ENCODE results near the gene SEMA5A.
A peak's percentile ranks its signal among the peaks of the same experiment; 100 is the strongest.

SEMA5A gene

GRCh38 chr5:9160747-9161146 lies 385.1 kb downstream of the SEMA5A start:
- DNase-seq (ENCODE audit: insufficient read length) (no peak), FAIRE-seq (no peak)
- no peak for TF ChIP-seq TAF1 (IDR thresholded peaks at IDR 0.05; ENCODE audit: borderline replicate concordance, low read depth, low read length)
- no peak for TF ChIP-seq POLR2AphosphoS5 (IDR thresholded peaks at IDR 0.05; ENCODE audit: low read depth, low read length)
- no peak for TF ChIP-seq POLR2A (IDR thresholded peaks at IDR 0.05; ENCODE audit: low read depth, low read length)

- DNase-seq (ENCODE audit: insufficient read length) (no peak), FAIRE-seq (no peak)
- no peak for TF ChIP-seq TAF1 (IDR thresholded peaks at IDR 0.05; ENCODE audit: borderline replicate concordance, low read depth, low read length)
- TF ChIP-seq POLR2A (IDR thresholded peaks at IDR 0.05; ENCODE audit: low read depth, low read length) = no peak
Measured at GRCh38 chr5:9157811-9158210, 388.1 kb downstream of the SEMA5A start.

GRCh38 chr5:9157020-9157419 lies 388.9 kb downstream of the SEMA5A start:
- FAIRE-seq (no peak), DNase-seq (ENCODE audit: insufficient read length) (no peak)
- TF ChIP-seq TAF1 (IDR thresholded peaks at IDR 0.05; ENCODE audit: borderline replicate concordance, low read depth, low read length) = no peak
- no peak for TF ChIP-seq POLR2A (IDR thresholded peaks at IDR 0.05; ENCODE audit: low read depth, low read length)
- no peak for TF ChIP-seq POLR2AphosphoS5 (IDR thresholded peaks at IDR 0.05; ENCODE audit: low read depth, low read length)

DNA sequence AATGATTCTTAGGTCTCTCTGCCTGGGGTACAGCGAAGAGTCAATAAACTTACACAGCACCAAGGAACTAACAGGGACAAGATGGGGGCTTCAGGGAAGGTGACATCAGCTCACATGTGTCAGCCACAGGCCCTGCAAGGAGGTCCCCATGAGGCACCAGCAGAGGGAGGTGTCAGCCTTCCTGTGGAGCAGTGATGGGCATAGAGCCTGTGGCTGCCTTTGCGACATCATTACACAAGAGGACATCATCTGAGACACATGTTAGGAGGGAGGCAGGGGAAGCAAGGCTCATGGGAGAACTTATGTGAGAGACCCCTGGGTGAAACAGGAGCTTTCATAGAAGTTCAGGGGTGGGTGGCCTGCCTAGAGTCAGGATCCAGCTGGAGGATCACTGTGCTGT lies 389.6 kb downstream of the SEMA5A start:
- no peak for TF ChIP-seq POLR2AphosphoS5 (IDR thresholded peaks at IDR 0.05; ENCODE audit: low read depth, low read length)
- no peak for TF ChIP-seq POLR2A (IDR thresholded peaks at IDR 0.05; ENCODE audit: low read depth, low read length)
- no peak for FAIRE-seq
- no peak for DNase-seq (ENCODE audit: insufficient read length)

GRCh38 chr5:9151684-9152427 lies 394.0 kb downstream of the SEMA5A start:
- no peak for DNase-seq (ENCODE audit: insufficient read length)
- no peak for FAIRE-seq
- TF ChIP-seq POLR2AphosphoS5 (IDR thresholded peaks at IDR 0.05; ENCODE audit: low read depth, low read length) (no peak), POLR2A (IDR thresholded peaks at IDR 0.05; ENCODE audit: low read depth, low read length) (no peak), TAF1 (IDR thresholded peaks at IDR 0.05; ENCODE audit: borderline replicate concordance, low read depth, low read length) (no peak)

DNA sequence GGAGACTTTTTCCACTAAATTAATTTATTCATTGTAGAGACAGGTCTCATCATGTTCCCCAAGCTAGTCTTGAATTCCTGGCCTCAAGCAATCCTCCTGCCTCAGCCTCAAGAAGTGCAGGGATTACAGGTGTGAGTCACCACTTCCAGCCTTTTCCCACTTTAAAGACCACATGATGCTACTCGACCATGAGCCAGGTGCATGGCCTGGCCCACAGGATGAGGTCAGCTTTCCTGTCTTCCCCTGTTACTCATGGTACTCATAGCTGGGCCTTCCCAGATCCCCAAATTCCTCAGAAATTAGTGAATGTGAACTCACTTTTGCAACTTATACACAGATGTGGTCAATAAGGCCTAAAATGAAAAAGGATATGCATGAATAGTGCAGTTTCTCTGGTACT lies 395.9 kb downstream of the SEMA5A start:
- DNase-seq (ENCODE audit: insufficient read length) (no peak), FAIRE-seq (no peak)
- no peak for TF ChIP-seq POLR2A (IDR thresholded peaks at IDR 0.05; ENCODE audit: low read depth, low read length)
- no peak for TF ChIP-seq TAF1 (IDR thresholded peaks at IDR 0.05; ENCODE audit: borderline replicate concordance, low read depth, low read length)
- TF ChIP-seq POLR2AphosphoS5 (IDR thresholded peaks at IDR 0.05; ENCODE audit: low read depth, low read length) = no peak

DNA sequence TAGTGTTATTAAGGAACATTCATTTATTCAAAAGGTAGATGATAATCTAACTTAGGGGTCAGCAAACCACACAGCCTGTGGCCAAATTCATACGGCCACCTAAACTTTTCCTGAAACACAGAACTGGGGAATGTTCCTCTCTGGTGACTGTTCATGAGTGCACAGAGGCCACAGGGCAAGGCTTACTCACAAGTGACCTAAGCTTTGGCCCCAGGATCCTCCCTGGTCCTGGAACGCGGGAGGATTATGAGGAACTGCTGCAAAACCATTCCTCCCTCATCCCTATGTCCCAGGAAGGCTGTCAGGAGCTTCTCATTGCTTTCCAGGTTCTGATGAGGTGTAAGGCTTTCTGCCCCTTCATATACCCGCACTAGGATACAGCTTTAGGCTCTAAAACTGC lies 397.6 kb downstream of the SEMA5A start:
- DNase-seq (ENCODE audit: insufficient read length) (no peak), FAIRE-seq (no peak)
- TF ChIP-seq POLR2A (IDR thresholded peaks at IDR 0.05; ENCODE audit: low read depth, low read length) (no peak), POLR2AphosphoS5 (IDR thresholded peaks at IDR 0.05; ENCODE audit: low read depth, low read length) (no peak), TAF1 (IDR thresholded peaks at IDR 0.05; ENCODE audit: borderline replicate concordance, low read depth, low read length) (no peak)

- no peak for FAIRE-seq
- no peak for DNase-seq (ENCODE audit: insufficient read length)
- TF ChIP-seq POLR2A (IDR thresholded peaks at IDR 0.05; ENCODE audit: low read depth, low read length) (no peak), TAF1 (IDR thresholded peaks at IDR 0.05; ENCODE audit: borderline replicate concordance, low read depth, low read length) (no peak), POLR2AphosphoS5 (IDR thresholded peaks at IDR 0.05; ENCODE audit: low read depth, low read length) (no peak)
Measured at GRCh38 chr5:9140711-9141110, 405.2 kb downstream of the SEMA5A start.

GRCh38 chr5:9140202-9140601 lies 405.7 kb downstream of the SEMA5A start:
- FAIRE-seq (no peak), DNase-seq (ENCODE audit: insufficient read length) (no peak)
- TF ChIP-seq POLR2AphosphoS5 (IDR thresholded peaks at IDR 0.05; ENCODE audit: low read depth, low read length) = no peak
- no peak for TF ChIP-seq TAF1 (IDR thresholded peaks at IDR 0.05; ENCODE audit: borderline replicate concordance, low read depth, low read length)
- no peak for TF ChIP-seq POLR2A (IDR thresholded peaks at IDR 0.05; ENCODE audit: low read depth, low read length)

- no peak for DNase-seq (ENCODE audit: insufficient read length)
- no peak for TF ChIP-seq TAF1 (IDR thresholded peaks at IDR 0.05; ENCODE audit: borderline replicate concordance, low read depth, low read length)
- TF ChIP-seq POLR2AphosphoS5 (IDR thresholded peaks at IDR 0.05; ENCODE audit: low read depth, low read length) = no peak
- TF ChIP-seq POLR2A (IDR thresholded peaks at IDR 0.05; ENCODE audit: low read depth, low read length) = no peak
- no peak for FAIRE-seq
Measured at GRCh38 chr5:9139344-9139743, 406.5 kb downstream of the SEMA5A start.

DNA sequence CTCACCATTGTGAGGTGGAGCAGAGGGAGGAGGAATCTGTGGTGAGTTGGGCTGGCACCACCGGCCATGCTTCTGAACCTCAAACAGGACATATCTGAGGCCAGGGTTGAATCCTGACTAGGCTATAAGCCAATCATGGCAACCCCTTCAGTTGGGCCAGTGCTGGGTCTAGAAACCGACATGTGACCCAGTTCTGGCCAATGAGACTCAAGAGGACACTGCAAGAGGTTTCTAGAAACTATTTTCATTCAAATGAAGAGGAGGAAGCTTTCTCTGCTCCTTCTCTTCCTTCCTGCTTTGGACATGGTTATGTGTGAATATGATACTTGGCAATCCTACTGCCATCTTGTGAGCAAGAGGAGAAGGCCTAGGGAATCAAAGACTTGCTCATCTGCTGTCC lies 417.7 kb downstream of the SEMA5A start:
- TF ChIP-seq TAF1 (IDR thresholded peaks at IDR 0.05; ENCODE audit: borderline replicate concordance, low read depth, low read length) (no peak), POLR2A (IDR thresholded peaks at IDR 0.05; ENCODE audit: low read depth, low read length) (no peak), POLR2AphosphoS5 (IDR thresholded peaks at IDR 0.05; ENCODE audit: low read depth, low read length) (no peak)
- FAIRE-seq (no peak), DNase-seq (ENCODE audit: insufficient read length) (no peak)

- TF ChIP-seq POLR2AphosphoS5 (IDR thresholded peaks at IDR 0.05; ENCODE audit: low read depth, low read length) (no peak), POLR2A (IDR thresholded peaks at IDR 0.05; ENCODE audit: low read depth, low read length) (no peak), TAF1 (IDR thresholded peaks at IDR 0.05; ENCODE audit: borderline replicate concordance, low read depth, low read length) (no peak)
- DNase-seq (ENCODE audit: insufficient read length) = no peak
- peak; percentile 70 for FAIRE-seq
Measured at GRCh38 chr5:9126490-9126889, 419.4 kb downstream of the SEMA5A start.

Measured in GM12892 (cell line).